Astrocyte (in vitro differentiated cells and primary cell): ENCODE data around the gene PITPNM3. TPM values are rescaled to one million over a fixed set of nuclear protein-coding genes. Genes with fewer than 3 reads are reported as not detected.

ENCODE experiments used
- DNase-seq: peaks from one replicate; pipeline ENCODE4 v3.0.0-alpha.2; 2010; ENCODE audit warnings: low read depth
- FAIRE-seq: peaks from 2 replicates; lab custom pipeline; 2011; peaks lifted over from hg19 to GRCh38; lab: Jason Lieb, UNC
- H2AFZ ChIP-seq: 2 replicates; pipeline ENCODE4 v1.6.0; 2012; ENCODE audit warnings: low read depth, low read length, inconsistent platforms
- H3K27ac ChIP-seq: 2 replicates; pipeline ENCODE4 v1.5.1; 2011; ENCODE audit warnings: low read depth, low read length, inconsistent platforms
- H3K27me3 ChIP-seq: 2 replicates; pipeline ENCODE4 v1.6.0; 2011; ENCODE audit warnings: low read length, inconsistent platforms; ENCODE audit not compliant: insufficient read depth
- H3K36me3 ChIP-seq: 2 replicates; pipeline ENCODE4 v1.5.1; 2011; ENCODE audit warnings: low read length, inconsistent platforms; ENCODE audit not compliant: insufficient read depth
- H3K4me1 ChIP-seq: 2 replicates; pipeline ENCODE4 v1.5.1; 2011; ENCODE audit warnings: low read length, inconsistent platforms; ENCODE audit not compliant: insufficient read depth
- H3K4me2 ChIP-seq: 2 replicates; pipeline ENCODE4 v1.6.0; 2012; ENCODE audit warnings: low read length, inconsistent platforms
- H3K4me3 ChIP-seq: 2 replicates; pipeline ENCODE4 v1.5.1; 2011; ENCODE audit warnings: low read depth, mild to moderate bottlenecking, low read length, inconsistent platforms; ENCODE audit not compliant: insufficient read depth
- H3K79me2 ChIP-seq: 2 replicates; pipeline ENCODE4 v1.6.0; 2012; ENCODE audit warnings: mild to moderate bottlenecking, low read length, inconsistent platforms; ENCODE audit not compliant: insufficient read depth
- H3K9ac ChIP-seq: 2 replicates; pipeline ENCODE4 v1.6.0; 2012; ENCODE audit warnings: mild to moderate bottlenecking, low read length, inconsistent platforms
- H3K9me3 ChIP-seq: 2 replicates; pipeline ENCODE4 v1.5.1; 2012; ENCODE audit warnings: low read depth, mild to moderate bottlenecking, low read length, inconsistent platforms; ENCODE audit not compliant: insufficient read depth
- H4K20me1 ChIP-seq: 2 replicates; pipeline ENCODE4 v1.6.0; 2012; ENCODE audit warnings: low read length, inconsistent platforms; ENCODE audit not compliant: insufficient read depth
- H3K27ac Mint-ChIP-seq: one replicate; pipeline ENCODE4 v1.8.0; 2021; ENCODE audit warnings: mild to moderate bottlenecking, mixed read lengths; ENCODE audit not compliant: unreplicated experiment
- H3K27me3 Mint-ChIP-seq: one replicate; pipeline ENCODE4 v1.8.0; 2021; ENCODE audit warnings: low read depth, mixed read lengths; ENCODE audit not compliant: unreplicated experiment
- H3K36me3 Mint-ChIP-seq: one replicate; pipeline ENCODE4 v1.8.0; 2021; ENCODE audit warnings: low read depth, mixed read lengths; ENCODE audit not compliant: unreplicated experiment
- H3K4me1 Mint-ChIP-seq: one replicate; pipeline ENCODE4 v1.8.0; 2021; ENCODE audit warnings: low read depth, mixed read lengths; ENCODE audit not compliant: unreplicated experiment
- H3K4me3 Mint-ChIP-seq: one replicate; pipeline ENCODE4 v1.8.0; 2021; ENCODE audit warnings: mild to moderate bottlenecking, moderate library complexity, mixed read lengths; ENCODE audit not compliant: unreplicated experiment
- H3K9me3 Mint-ChIP-seq: one replicate; pipeline ENCODE4 v1.8.0; 2021; ENCODE audit warnings: mild to moderate bottlenecking, mixed read lengths; ENCODE audit not compliant: unreplicated experiment
- CTCF ChIP-seq: IDR thresholded peaks from 2 replicates; pipeline ENCODE4 v1.5.1; 2011; ENCODE audit warnings: low read depth, mild to moderate bottlenecking, inconsistent platforms, low read length, moderate library complexity; ENCODE audit not compliant: insufficient read depth
- EZH2 ChIP-seq: IDR thresholded peaks from 2 replicates; pipeline ENCODE4 v1.6.1; 2012; ENCODE audit warnings: mild to moderate bottlenecking, low read length, inconsistent platforms; ENCODE audit not compliant: insufficient read depth
- total RNA-seq: library from RNA; stranded (reverse); gene quantifications from 2 replicates; pipeline ENCODE4 v1.2.1, GENCODE V29; 2021

The PITPNM3 gene
- total RNA-seq, 1 donor from 2014 or later: 1.3 TPM

GRCh38 chr17:6496640-6497441 lies 59.5 kb downstream of the PITPNM3 start:
- H2AFZ ChIP-seq: no peak overlapping the region
- no peaks in the 10 kb centered on the region for H3K36me3 ChIP-seq
- no peak for FAIRE-seq
- H3K79me2 ChIP-seq: no peaks in the 10 kb centered on the region
- Mint-ChIP-seq H3K9me3 (no peaks in the 10 kb centered on the region), H3K36me3 (no peaks in the 10 kb centered on the region), H3K4me1 (peaks cover 15% of the 10 kb centered on the region), H3K27ac (no peak overlapping the region), H3K27me3 (peaks cover 55% of the 10 kb centered on the region), H3K4me3 (no peak overlapping the region)
- no peak overlapping the region for H3K4me3 ChIP-seq
- TF ChIP-seq EZH2: no peak
- peaks cover 4% of the 10 kb centered on the region for H3K27me3 ChIP-seq
- no peak overlapping the region for H3K4me2 ChIP-seq
- no peak for DNase-seq
- H3K9ac ChIP-seq: no peak overlapping the region
- H4K20me1 ChIP-seq: no peaks in the 10 kb centered on the region
- no peaks in the 10 kb centered on the region for H3K4me1 ChIP-seq
- H3K27ac ChIP-seq: no peak overlapping the region
- H3K9me3 ChIP-seq: no peaks in the 10 kb centered on the region

- Histone ChIP-seq H3K27me3 (peaks cover 4% of the 10 kb centered on the region), H3K9ac (no peak overlapping the region), H3K9me3 (no peaks in the 10 kb centered on the region), H2AFZ (no peak overlapping the region), H3K4me2 (no peak overlapping the region), H3K4me1 (no peaks in the 10 kb centered on the region), H4K20me1 (no peaks in the 10 kb centered on the region), H3K27ac (no peak overlapping the region), H3K79me2 (no peaks in the 10 kb centered on the region), H3K36me3 (no peaks in the 10 kb centered on the region), H3K4me3 (no peak overlapping the region)
- Mint-ChIP-seq H3K4me3 (no peak overlapping the region), H3K9me3 (no peaks in the 10 kb centered on the region), H3K27ac (peak overlapping the region; percentile 41), H3K4me1 (peaks cover 15% of the 10 kb centered on the region), H3K27me3 (peaks cover 55% of the 10 kb centered on the region), H3K36me3 (no peaks in the 10 kb centered on the region)
- FAIRE-seq: no peak
- TF ChIP-seq EZH2 (no peak), CTCF (no peak)
- DNase-seq: no peak
Observed at GRCh38 chr17:6496116-6496481, 60.3 kb downstream of the PITPNM3 start.

- Histone ChIP-seq H3K27me3 (peaks cover 4% of the 10 kb centered on the region), H3K9ac (no peak overlapping the region), H4K20me1 (no peaks in the 10 kb centered on the region), H3K9me3 (no peaks in the 10 kb centered on the region), H3K36me3 (no peaks in the 10 kb centered on the region), H3K4me2 (no peak overlapping the region), H3K79me2 (no peaks in the 10 kb centered on the region), H3K4me1 (no peaks in the 10 kb centered on the region), H3K4me3 (no peak overlapping the region), H2AFZ (no peak overlapping the region), H3K27ac (no peak overlapping the region)
- H3K4me3 Mint-ChIP-seq: no peak overlapping the region
- TF ChIP-seq CTCF (no peak), EZH2 (no peak)
- no peak overlapping the region for H3K27ac Mint-ChIP-seq
- H3K4me1 Mint-ChIP-seq: peaks cover 15% of the 10 kb centered on the region
- H3K36me3 Mint-ChIP-seq: no peaks in the 10 kb centered on the region
- no peak for FAIRE-seq
- peaks cover 52% of the 10 kb centered on the region for H3K27me3 Mint-ChIP-seq
- DNase-seq: no peak
- H3K9me3 Mint-ChIP-seq: no peaks in the 10 kb centered on the region
Observed at GRCh38 chr17:6495450-6496115, 60.8 kb downstream of the PITPNM3 start.
